ENCODE results near the gene KCTD2. TPM values are rescaled to one million over a fixed set of nuclear protein-coding genes. Genes with fewer than 3 reads are reported as not detected.

Gene KCTD2
- total RNA-seq, 1 experiment from 2014 or later: 27.8 TPM

DNA sequence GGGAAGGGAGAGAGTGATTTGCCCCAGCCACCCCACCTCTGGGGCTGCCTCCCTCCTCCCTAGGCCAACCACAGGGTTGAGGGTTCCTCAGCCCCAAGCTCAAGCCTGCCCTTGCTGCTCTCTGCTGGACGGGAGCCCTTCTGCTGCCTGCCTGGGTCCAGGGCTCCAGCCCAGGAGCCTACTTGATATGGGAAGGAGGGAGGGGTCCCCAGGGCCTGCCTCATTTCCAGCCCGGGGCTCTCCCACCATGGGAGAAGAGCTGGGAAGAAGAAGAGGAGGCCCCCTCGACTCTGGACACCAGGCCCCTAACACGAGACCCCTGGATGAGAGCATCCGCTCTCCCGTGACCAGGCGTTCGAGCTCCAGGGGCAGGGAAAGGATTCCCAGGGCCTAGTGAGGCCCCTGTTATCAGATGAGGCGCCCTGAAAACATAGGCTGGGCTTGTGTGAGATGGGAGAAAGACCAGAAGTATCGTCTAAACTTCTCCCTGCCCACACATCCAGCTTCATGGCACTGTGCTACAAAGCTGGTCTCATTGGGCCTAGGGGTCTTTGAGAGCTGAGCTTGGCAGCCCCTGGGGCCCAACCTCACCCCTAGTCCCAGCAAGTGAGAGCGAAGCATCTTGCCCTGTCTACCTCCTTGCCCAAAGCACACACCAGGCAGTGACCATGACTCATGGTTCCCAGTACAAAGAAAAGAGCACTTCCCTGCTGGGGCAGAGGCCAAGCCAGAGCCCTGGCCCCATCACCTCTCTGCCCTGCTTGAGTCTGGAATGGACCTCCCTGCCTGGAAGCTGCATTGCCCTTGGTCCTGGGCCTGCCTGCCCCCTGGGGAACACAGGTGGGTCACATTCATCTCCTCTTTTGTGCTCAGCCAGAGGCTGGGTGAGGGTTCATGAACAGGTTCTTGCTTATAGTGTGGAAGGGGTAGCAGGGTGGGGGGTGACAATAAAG lies 41.7 kb downstream of the KCTD2 start:
- in situ Hi-C loops (cut with HindIII; ENCODE audit: low sequenced_read_pairs): no loop called here
- no peak for DNase-seq (ENCODE audit: low spot score)

DNA sequence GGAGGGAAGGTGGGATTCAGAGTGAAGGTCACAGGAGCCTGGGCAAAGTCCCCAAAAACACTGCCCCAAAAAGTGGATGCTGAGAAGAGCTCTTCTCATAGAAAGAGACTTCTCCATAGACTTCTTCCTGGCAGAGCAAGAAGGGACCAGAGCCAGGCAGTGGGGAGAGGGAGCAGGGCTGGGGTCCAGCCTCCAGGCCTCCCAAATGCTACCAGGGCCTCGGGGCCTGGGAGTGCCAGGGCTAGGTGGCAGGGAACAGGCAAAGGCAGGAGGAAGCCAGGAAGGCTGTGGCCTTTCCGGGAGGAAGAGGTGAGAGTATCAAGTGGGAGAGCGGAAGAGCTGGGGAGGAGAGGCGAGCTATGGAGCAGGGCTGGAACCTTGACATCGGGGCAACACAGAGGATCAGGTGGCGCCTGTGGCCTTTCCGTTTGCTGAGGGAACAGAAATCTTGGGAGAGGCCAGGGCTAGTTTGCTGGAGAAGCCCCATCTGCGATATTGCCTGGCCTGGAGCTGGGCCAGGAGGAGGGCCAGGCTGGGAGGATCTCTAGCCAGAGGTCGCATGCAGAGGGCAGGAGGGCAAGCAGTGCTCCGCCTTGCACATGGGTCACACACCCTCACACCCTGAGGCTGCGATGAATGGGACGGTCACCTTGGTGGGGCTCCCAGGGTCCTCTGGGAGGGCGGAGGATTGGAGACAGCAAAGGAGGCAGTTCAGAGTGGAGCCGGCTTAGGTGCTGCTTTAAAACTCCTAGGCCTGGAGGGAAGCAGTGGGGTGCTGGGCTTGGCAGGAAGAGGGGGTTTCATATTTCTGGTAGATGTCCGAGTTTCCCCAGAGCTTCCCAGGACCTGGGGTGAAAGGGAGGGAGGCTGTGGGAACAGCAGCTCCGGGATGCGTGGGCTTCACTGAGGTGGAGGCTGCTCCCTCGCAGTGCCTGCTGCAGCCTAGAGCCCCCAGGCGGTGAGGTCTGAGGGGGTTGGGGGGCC lies 44.1 kb downstream of the KCTD2 start:
- DNase-seq (ENCODE audit: low spot score): no peak

DNA sequence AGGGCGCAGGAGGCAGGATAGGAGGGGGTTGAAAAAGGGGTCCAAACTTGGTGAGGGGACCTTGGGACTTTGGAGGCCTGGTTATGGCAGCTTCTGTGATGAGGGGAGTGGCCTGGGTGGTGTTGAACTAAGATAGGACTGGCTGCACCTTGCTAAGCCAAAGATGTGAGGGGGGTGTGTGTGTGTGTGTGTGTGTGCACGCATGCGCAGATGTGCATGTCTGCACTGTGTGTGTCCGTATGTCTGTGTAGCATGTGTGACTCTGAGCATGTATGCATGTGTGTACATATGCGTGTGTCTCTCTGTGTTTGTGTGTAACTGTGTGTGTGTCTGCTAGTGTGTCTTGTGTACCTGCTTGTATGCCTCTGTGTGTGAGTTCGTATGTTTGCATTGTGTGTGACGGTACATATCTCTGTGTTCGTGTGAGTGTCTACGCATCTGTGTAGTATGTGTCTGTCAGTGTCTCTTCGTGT lies 44.9 kb downstream of the KCTD2 start:
- no peak for DNase-seq (ENCODE audit: low spot score)
- in situ Hi-C loops (cut with HindIII; ENCODE audit: low sequenced_read_pairs): no loop called here

More for the DNA sequence above, 44.1 kb downstream of the KCTD2 start:
- in situ Hi-C loops (cut with HindIII; ENCODE audit: low sequenced_read_pairs): no loop called here

DNA sequence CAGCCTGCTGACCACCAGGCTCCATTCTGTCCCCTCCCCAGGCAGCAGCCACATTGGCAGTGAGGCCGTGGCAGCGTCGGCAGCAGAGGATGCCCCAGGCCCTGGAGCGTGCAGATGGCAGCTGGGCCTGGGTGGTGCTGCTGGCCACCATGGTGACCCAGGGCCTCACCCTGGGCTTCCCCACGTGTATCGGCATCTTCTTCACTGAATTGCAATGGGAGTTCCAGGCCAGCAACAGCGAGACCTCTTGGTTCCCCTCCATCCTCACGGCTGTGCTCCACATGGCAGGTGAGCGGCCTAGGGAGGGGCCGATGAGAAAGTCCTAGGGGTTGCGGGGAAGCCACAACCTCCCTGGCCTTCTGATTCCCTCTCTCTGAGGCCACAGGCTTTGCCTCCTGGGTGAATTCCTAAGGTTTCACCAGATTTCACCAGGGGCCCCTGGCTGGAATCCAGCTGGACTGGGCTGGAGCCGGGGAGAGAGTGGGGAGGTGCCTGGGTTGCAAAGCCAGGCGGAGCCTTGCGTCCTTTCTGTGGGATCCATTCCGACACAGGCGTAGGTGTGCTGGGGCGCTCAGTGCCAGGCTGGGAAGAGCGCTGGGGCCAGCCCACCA lies 46.6 kb downstream of the KCTD2 start:
- in situ Hi-C loops (cut with HindIII; ENCODE audit: low sequenced_read_pairs): no loop called here
- DNase-seq (ENCODE audit: low spot score): no peak

DNA sequence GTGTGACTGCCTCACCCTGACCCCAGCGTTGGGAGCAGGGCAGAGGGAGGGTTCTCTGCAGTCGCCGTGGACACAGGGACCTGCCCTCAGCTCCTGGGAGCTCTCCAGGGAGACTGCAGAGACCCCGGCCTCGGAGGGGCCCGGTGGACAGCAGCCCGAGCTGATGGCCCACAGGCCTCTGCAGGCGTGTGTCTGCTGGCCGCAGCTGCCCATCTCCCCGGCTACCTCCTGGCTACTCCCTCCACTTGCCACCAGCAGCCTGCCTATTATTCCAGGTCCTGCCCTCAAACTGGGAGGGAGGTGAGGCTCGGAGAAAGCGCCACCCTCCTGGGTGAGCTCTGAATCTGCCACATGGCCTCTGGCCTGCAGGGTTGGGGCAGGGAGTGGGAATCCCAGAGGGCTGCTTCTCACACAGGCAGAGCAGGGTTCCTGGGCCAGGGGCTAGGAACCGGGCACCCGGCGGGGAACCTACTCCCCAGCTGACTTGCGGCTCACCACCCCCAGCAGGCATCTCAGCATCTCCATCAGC lies 47.9 kb downstream of the KCTD2 start:
- in situ Hi-C loops (cut with HindIII; ENCODE audit: low sequenced_read_pairs): no loop called here
- DNase-seq (ENCODE audit: low spot score): no peak

DNA sequence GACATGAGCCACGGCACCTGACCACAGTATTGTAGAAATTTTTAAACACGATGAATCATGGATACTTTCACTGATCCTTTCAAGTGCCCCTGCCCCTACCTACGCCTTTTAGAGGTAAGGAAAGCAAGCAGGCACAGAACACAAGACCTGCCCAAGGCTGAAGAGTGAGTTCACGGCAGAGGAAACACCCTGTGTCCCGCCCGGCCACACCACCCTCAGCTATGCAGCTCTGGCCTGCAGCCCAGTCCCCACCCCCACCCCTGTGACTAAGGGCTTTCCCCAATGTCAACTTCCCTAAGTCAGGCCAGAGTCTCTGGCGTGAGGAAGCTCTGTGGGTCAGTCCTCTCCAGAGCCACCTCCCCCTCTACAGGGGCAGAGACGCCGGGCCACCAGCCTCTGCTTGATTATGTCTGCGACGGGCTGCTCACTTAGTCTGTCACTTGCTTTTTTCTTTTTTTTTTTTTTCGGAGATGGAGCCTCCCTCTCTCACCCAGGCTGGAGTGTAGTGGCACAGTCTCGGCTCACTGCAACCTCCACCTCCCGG lies 49.1 kb downstream of the KCTD2 start:
- no peak for DNase-seq (ENCODE audit: low spot score)

DNA sequence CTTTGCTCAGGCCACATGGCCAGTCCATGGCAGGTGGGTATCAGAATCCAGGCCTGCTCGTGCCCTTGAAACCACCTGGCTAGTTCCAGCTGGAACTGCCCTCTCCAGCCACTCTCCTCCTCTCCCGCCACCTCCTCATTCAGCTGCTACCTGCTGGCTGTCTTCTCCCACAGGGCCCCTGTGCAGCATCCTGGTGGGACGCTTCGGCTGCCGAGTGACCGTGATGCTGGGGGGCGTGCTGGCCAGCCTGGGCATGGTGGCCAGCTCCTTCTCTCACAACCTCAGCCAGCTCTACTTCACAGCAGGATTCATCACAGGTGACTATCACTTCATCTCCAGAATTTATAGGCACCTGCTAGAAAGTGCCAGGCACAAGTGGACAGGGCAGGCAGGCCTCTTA lies 50.8 kb downstream of the KCTD2 start:
- in situ Hi-C loops (cut with HindIII; ENCODE audit: low sequenced_read_pairs): no loop called here
- no peak for DNase-seq (ENCODE audit: low spot score)

More for the DNA sequence above, 49.1 kb downstream of the KCTD2 start:
- in situ Hi-C loops (cut with HindIII; ENCODE audit: low sequenced_read_pairs): no loop called here

DNA sequence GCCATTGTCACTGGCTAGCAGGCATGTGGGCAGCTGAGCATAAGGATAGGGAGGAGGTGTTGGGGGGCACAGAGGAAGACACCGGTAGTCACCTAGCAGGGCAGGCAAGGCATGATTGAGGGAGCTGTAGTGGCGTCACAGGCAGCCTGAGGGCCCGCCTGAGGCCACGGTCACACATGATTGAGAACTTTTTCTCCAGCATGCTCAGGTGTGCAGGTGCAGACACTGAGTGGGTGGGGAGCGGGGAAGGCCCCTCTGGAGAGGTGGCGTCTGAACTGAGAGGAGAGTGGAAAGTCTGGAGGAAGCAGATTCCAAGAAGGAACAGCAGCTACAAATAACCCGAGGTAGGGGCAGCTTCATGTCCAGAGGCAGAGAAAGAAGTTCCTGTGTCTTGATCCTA lies 51.8 kb downstream of the KCTD2 start:
- DNase-seq (ENCODE audit: low spot score): no peak
- in situ Hi-C loops (cut with HindIII; ENCODE audit: low sequenced_read_pairs): no loop called here

DNA sequence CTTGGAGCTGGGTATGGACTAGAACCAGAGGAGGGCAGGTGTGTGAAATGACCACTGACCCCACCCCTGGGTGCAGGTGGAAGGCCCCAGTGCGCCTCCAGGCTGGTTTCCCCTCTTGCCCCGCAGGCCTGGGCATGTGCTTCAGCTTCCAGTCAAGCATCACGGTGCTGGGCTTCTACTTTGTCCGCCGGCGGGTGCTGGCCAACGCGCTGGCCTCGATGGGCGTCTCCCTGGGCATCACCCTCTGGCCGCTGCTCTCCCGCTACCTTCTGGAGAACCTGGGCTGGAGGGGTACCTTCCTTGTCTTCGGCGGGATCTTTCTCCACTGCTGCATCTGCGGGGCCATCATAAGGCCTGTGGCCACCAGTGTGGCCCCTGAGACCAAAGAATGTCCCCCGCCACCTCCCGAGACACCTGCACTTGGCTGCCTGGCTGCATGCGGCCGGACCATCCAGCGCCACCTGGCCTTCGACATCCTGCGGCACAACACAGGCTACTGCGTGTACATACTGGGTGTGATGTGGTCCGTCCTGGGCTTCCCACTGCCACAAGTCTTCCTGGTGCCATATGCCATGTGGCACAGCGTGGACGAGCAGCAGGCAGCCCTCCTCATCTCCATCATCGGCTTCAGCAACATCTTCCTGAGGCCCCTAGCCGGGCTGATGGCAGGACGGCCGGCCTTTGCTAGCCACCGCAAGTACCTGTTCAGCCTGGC lies 53.0 kb downstream of the KCTD2 start:
- no peak for DNase-seq (ENCODE audit: low spot score)
- in situ Hi-C loops (cut with HindIII; ENCODE audit: low sequenced_read_pairs): no loop called here

DNA sequence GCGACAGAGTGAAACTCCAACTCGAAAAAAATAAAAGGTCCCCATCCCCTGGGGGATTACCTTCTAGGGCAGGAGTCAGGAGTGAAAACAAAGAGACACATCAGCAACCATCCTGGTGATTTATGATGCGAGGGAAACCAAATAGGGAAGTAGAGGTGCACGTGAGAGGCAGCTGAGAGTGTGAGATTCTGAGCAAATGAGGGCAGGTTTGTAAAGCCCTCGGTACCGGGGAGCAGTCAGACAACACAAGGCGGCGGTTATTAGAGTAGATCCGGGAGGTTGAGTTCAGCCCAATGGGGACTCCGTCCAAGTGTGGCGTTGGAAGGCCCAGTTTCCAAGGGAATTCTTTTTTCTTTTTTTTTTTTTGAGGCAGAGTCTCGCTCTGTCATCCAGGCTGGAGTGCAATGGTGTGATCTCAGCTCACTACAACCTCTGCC lies 55.4 kb downstream of the KCTD2 start:
- in situ Hi-C loops (cut with HindIII; ENCODE audit: low sequenced_read_pairs): no loop called here
- no peak for DNase-seq (ENCODE audit: low spot score)

DNA sequence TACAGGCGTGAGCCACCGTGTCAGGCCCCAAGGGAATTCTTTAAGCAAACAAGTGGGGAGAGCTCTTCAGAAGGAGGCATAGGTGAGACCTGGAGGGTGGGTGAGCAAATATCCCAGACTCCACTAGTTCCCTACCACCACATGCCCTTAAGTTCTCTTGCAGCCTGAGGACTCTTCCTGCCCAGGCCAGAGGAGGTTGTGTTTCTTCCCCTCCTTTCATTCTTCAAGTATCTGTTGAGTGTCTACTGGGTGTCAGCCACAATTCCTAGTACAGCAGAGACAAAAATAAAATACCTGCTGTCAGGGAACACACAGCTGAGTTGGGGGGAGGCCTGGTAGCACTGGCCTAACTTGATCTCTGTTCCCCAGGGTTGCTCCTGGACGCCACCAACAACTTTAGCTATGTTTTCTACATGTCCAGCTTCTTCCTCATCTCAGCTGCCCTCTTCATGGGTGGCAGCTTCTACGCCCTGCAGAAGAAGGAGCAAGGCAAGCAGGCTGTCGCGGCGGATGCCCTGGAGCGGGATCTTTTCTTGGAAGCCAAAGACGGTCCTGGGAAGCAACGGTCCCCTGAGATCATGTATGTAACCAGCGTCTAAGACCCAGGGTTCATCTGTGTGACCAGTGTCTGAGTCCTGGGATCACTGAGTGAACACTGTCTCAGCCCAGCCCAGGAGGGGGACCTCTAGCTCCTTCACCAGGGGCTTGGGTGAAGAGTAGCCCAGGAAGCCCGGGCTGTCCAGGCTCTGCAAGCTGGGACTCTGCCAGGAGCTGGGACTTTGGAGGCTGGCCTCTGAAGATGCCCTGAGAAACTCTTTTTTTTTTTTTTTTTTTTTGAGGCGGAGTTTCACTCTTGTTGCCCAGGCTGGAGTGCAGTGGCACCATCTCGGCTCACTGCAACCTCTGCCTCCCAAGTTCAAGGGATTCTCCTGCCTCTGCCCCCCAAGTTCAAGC lies 56.9 kb downstream of the KCTD2 start:
- no peak for DNase-seq (ENCODE audit: low spot score)
- in situ Hi-C loops (cut with HindIII; ENCODE audit: low sequenced_read_pairs): no loop called here

DNA sequence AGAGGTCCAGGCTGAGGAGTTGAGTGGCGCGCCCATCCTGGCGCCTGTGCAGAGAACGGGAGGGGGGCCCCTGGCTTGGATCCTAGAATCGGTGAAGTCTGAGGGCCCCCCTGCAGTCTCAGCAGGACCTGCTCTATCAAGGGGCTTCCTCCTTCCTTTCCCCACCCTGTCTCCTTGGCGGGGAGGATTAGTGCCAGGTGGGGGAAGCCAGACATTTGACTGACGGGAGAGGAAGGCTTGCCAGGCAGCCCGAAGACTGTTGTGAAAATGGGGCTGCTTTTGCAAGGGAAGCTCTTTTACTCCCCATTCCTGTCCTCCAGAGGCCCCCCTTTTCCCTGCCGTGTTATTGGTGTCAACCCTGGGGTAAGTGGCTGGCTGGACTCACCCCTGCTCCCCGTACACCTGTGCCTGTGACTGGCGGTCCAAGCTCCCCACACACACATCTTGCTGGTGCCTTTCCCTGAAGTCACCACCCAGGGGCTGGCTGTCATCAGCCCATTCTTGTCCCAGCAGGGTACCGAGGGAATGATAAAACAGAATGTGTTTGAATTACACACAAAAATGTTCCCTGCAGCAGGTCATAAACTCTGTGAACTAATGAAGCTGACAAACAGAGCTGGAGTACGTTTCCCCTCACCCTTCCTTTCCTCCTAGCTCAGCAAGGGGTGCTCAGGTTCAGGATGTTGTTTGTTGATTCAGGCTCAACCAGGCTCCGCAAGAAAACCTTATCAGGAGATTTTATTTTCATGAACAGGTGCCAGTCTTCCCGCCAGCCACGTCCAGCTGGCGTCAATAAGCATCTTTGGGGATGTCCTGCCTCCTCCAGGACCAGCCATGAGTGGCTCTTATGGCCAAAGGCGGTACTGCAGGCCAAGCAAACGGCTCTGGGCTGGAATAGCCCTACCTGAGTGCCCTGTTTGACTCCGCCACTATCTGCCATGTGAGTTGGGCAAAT lies 58.4 kb downstream of the KCTD2 start:
- in situ Hi-C loops (cut with HindIII; ENCODE audit: low sequenced_read_pairs): no loop called here
- DNase-seq (ENCODE audit: low spot score): peak; percentile 91

DNA sequence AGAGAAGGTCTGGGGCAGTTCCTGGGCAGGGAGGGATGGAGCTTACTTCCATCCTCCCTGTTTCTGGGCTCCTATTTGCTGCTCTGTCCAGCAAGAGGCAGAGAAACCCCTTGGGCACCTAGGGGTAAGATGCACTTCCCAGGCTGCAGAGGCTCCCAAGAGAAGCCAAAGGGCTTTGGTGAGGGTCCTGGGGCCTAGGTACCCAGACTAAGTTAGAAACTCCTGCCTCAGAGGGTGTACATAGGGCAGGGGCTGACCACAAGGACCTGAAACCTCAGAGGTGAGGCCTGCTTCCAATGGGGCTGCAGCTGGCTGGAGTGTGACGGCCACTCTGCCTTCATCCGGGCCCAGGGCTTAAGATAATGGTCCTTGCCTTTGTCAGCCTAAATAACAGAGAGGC lies 61.2 kb downstream of the KCTD2 start:
- in situ Hi-C loops (cut with HindIII; ENCODE audit: low sequenced_read_pairs): no loop called here
- no peak for DNase-seq (ENCODE audit: low spot score)

DNA sequence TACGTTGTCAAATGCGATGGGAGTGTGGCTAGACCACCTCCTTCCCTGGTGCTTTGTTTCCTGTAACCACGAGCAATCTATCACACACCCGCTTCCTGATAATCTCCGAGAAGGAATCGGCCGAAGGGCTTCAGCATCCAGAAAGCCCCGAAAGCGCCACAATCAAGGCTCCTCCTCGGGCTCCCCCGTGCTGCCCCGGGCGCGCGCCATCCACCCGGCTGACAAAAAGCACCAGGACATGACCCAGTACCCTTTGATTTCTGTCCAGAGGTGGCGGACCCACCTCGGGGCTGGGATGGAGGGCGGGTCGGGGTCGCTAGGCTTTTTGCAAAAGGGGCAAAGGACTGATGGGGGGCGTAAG lies 62.0 kb downstream of the KCTD2 start:
- no peak for DNase-seq (ENCODE audit: low spot score)
- in situ Hi-C loops (cut with HindIII; ENCODE audit: low sequenced_read_pairs): no loop called here

DNA sequence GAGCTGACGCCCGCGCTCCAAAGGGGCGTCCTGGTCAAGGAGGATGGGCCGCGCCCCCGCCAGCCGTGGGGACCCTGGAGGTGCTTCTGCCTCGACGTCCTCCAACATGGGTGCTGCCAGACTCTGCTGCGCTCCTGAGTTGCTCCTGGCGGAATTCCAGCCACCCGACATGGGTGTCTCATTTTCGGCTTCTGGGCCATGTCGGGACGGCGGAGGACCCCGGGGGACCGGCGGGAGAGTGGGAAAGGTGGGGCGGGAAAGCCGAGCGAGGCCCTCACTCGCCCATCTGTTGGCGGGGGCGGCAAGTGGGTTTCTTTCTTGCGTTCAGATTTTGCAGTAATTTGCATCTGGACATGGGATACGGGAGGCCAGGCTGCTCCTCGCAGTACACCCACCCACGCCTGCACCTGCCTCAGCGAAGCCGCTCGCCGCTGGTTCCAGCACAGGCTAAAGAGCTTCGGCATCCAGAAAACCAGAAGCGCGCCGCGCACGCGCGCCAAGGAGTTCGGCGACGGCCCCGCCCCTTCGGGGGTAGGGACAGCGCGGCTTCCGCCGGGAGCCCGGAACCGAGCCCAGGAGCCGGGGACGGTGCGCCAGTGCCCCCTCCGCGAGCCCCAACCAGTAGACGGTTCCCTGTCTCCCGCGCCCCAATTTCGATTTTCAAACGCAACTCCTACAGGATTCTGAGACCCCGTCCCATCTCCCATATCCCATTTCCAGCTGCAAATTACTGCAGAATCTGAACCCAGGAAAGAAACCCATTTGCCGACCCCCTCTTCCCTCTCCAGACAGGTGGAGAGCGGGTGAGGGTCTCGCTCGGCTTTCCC lies 62.6 kb downstream of the KCTD2 start, which contains the start of gene ARMC7:
Gene ARMC7, plus strand, starts transcription at position 563 of the 827 bp plus-strand sequence. CDS start 320 bp downstream, outside the sequence.
- DNase-seq (ENCODE audit: low spot score): peak; percentile 89
- in situ Hi-C loops (cut with HindIII; ENCODE audit: low sequenced_read_pairs): no loop called here

Measured in G401 (cell line).